ENCODE results near the gene RNF182. TPM values are rescaled to one million over a fixed set of nuclear protein-coding genes. Genes with fewer than 3 reads are reported as not detected.

RNF182 gene
- total RNA-seq, 2 experiments from 2014 or later: not detected

GRCh38 chr6:13992417-13993055, 67.8 kb downstream of the RNF182 start:
- no peak for DNase-seq
- H3K4me1 Mint-ChIP-seq: no peaks in the 10 kb centered on the region
- no peaks in the 10 kb centered on the region for H3K36me3 Mint-ChIP-seq
- no peak overlapping the region for H3K4me3 Mint-ChIP-seq
- H3K27me3 Mint-ChIP-seq: peaks cover 52% of the 10 kb centered on the region
- H3K9me3 Mint-ChIP-seq: no peaks in the 10 kb centered on the region
- H3K27ac Mint-ChIP-seq: no peak overlapping the region

GRCh38 chr6:13993416-13993815, 68.7 kb downstream of the RNF182 start:
- no peaks in the 10 kb centered on the region for H3K9me3 Mint-ChIP-seq
- no peaks in the 10 kb centered on the region for H3K4me1 Mint-ChIP-seq
- H3K36me3 Mint-ChIP-seq: no peaks in the 10 kb centered on the region
- no peak overlapping the region for H3K4me3 Mint-ChIP-seq
- no peak for DNase-seq
- H3K27ac Mint-ChIP-seq: no peak overlapping the region
- peaks cover 47% of the 10 kb centered on the region for H3K27me3 Mint-ChIP-seq

GRCh38 chr6:13998356-13998755, 73.6 kb downstream of the RNF182 start:
- no peaks in the 10 kb centered on the region for H3K9me3 Mint-ChIP-seq
- peaks cover 27% of the 10 kb centered on the region for H3K27me3 Mint-ChIP-seq

GRCh38 chr6:14000901-14001300, 76.1 kb downstream of the RNF182 start:
- H3K9me3 Mint-ChIP-seq: no peaks in the 10 kb centered on the region
- H3K36me3 Mint-ChIP-seq: no peaks in the 10 kb centered on the region
- no peaks in the 10 kb centered on the region for H3K4me1 Mint-ChIP-seq
- H3K27me3 Mint-ChIP-seq: peaks cover 12% of the 10 kb centered on the region
- no peak overlapping the region for H3K4me3 Mint-ChIP-seq
- no peak for DNase-seq
- no peak overlapping the region for H3K27ac Mint-ChIP-seq

More at GRCh38 chr6:13998356-13998755, 73.6 kb downstream of the RNF182 start:
- Mint-ChIP-seq H3K27ac (no peak overlapping the region), H3K4me3 (no peak overlapping the region), H3K36me3 (no peaks in the 10 kb centered on the region), H3K4me1 (no peaks in the 10 kb centered on the region)
- DNase-seq: no peak

- Mint-ChIP-seq H3K27ac (no peak overlapping the region), H3K27me3 (peaks cover 11% of the 10 kb centered on the region)
These were observed 76.7 kb downstream of the RNF182 start for GRCh38 chr6:14001329-14002012.

GRCh38 chr6:14002176-14002947, 77.6 kb downstream of the RNF182 start:
- no peak overlapping the region for H3K4me3 Mint-ChIP-seq
- DNase-seq: no peak
- peaks cover 15% of the 10 kb centered on the region for H3K27me3 Mint-ChIP-seq
- H3K27ac Mint-ChIP-seq: no peak overlapping the region
- no peaks in the 10 kb centered on the region for H3K36me3 Mint-ChIP-seq
- no peaks in the 10 kb centered on the region for H3K4me1 Mint-ChIP-seq
- H3K9me3 Mint-ChIP-seq: no peaks in the 10 kb centered on the region

More at GRCh38 chr6:14001329-14002012, 76.7 kb downstream of the RNF182 start:
- no peaks in the 10 kb centered on the region for H3K36me3 Mint-ChIP-seq
- no peaks in the 10 kb centered on the region for H3K4me1 Mint-ChIP-seq
- H3K9me3 Mint-ChIP-seq: no peaks in the 10 kb centered on the region
- DNase-seq: no peak
- no peak overlapping the region for H3K4me3 Mint-ChIP-seq

GRCh38 chr6:14004258-14004657, 79.5 kb downstream of the RNF182 start:
- H3K4me3 Mint-ChIP-seq: no peak overlapping the region
- no peaks in the 10 kb centered on the region for H3K4me1 Mint-ChIP-seq
- DNase-seq: no peak
- H3K27ac Mint-ChIP-seq: no peak overlapping the region
- peaks cover 22% of the 10 kb centered on the region for H3K27me3 Mint-ChIP-seq
- H3K36me3 Mint-ChIP-seq: no peaks in the 10 kb centered on the region
- H3K9me3 Mint-ChIP-seq: no peaks in the 10 kb centered on the region

GRCh38 chr6:14008809-14009208, 84.1 kb downstream of the RNF182 start:
- Mint-ChIP-seq H3K9me3 (peaks cover 2% of the 10 kb centered on the region), H3K4me1 (no peaks in the 10 kb centered on the region), H3K27ac (no peak overlapping the region), H3K4me3 (no peak overlapping the region), H3K36me3 (no peaks in the 10 kb centered on the region), H3K27me3 (peaks cover 22% of the 10 kb centered on the region)
- no peak for DNase-seq

- peaks cover 23% of the 10 kb centered on the region for H3K27me3 Mint-ChIP-seq
- H3K4me3 Mint-ChIP-seq: no peak overlapping the region
- H3K9me3 Mint-ChIP-seq: peaks cover 2% of the 10 kb centered on the region
- H3K4me1 Mint-ChIP-seq: no peaks in the 10 kb centered on the region
- no peak overlapping the region for H3K27ac Mint-ChIP-seq
- no peak for DNase-seq
- no peaks in the 10 kb centered on the region for H3K36me3 Mint-ChIP-seq
These were observed 84.7 kb downstream of the RNF182 start for GRCh38 chr6:14009431-14009830.

GRCh38 chr6:14010275-14010674, 85.5 kb downstream of the RNF182 start:
- peaks cover 21% of the 10 kb centered on the region for H3K27me3 Mint-ChIP-seq
- no peak overlapping the region for H3K4me3 Mint-ChIP-seq
- H3K4me1 Mint-ChIP-seq: no peaks in the 10 kb centered on the region
- no peak overlapping the region for H3K27ac Mint-ChIP-seq
- no peaks in the 10 kb centered on the region for H3K36me3 Mint-ChIP-seq
- no peak for DNase-seq
- peaks cover 2% of the 10 kb centered on the region for H3K9me3 Mint-ChIP-seq

GRCh38 chr6:14012313-14013030, 87.7 kb downstream of the RNF182 start:
- no peak overlapping the region for H3K4me3 Mint-ChIP-seq
- no peaks in the 10 kb centered on the region for H3K4me1 Mint-ChIP-seq
- H3K27ac Mint-ChIP-seq: no peak overlapping the region
- peaks cover 2% of the 10 kb centered on the region for H3K9me3 Mint-ChIP-seq
- DNase-seq: no peak
- H3K27me3 Mint-ChIP-seq: peaks cover 16% of the 10 kb centered on the region
- H3K36me3 Mint-ChIP-seq: no peaks in the 10 kb centered on the region

- Mint-ChIP-seq H3K36me3 (no peaks in the 10 kb centered on the region), H3K27ac (no peak overlapping the region), H3K4me1 (no peaks in the 10 kb centered on the region), H3K27me3 (peaks cover 10% of the 10 kb centered on the region), H3K9me3 (peaks cover 2% of the 10 kb centered on the region), H3K4me3 (no peak overlapping the region)
- DNase-seq: no peak
These were observed 91.2 kb downstream of the RNF182 start for GRCh38 chr6:14015964-14016363.

- Mint-ChIP-seq H3K27ac (no peak overlapping the region), H3K27me3 (peaks cover 10% of the 10 kb centered on the region), H3K4me1 (no peaks in the 10 kb centered on the region), H3K4me3 (no peak overlapping the region), H3K9me3 (peaks cover 2% of the 10 kb centered on the region), H3K36me3 (no peaks in the 10 kb centered on the region)
- no peak for DNase-seq
These were observed 91.7 kb downstream of the RNF182 start for GRCh38 chr6:14016432-14016831.

GRCh38 chr6:14016935-14017625, 92.3 kb downstream of the RNF182 start:
- no peaks in the 10 kb centered on the region for H3K36me3 Mint-ChIP-seq
- no peak overlapping the region for H3K4me3 Mint-ChIP-seq
- no peaks in the 10 kb centered on the region for H3K4me1 Mint-ChIP-seq
- peaks cover under 1% of the 10 kb centered on the region for H3K9me3 Mint-ChIP-seq
- peaks cover 10% of the 10 kb centered on the region for H3K27me3 Mint-ChIP-seq
- no peak for DNase-seq
- no peak overlapping the region for H3K27ac Mint-ChIP-seq

Measured in activated naive CD8-positive, alpha-beta T cell treated with anti-CD3 and anti-CD28 coated beads for 36 hours (primary cell).